WTC11 (cell line): Measurements from ENCODE around the gene BIRC2. TPM values are rescaled to one million over a fixed set of nuclear protein-coding genes. Genes with fewer than 3 reads are reported as not detected.

Experiments
- ATAC-seq: fragments of 200-7000 bp; cut with Tn5 transposase; 2 replicates; pipeline ENCODE4 v1.10.0; 2021; ENCODE audit warnings: mild to moderate bottlenecking, moderate library complexity
- CTCF ChIA-PET: fragments of 300-600 bp; sonication (Branson Sonifier 250); formaldehyde crosslinking; loops from one replicate; lab custom pipeline; 2021; ENCODE audit warnings: antibody characterized with exemption; lab: Charles Lee
- POLR2A ChIA-PET: fragments of 350-600 bp; sonication (Branson Sonifier 250); formaldehyde crosslinking; loops from one replicate; lab custom pipeline; 2021; ENCODE audit warnings: antibody characterized with exemption; lab: Charles Lee
- DNase-seq: peaks from one replicate; pipeline ENCODE4 v3.0.0; 2021; ENCODE audit warnings: low spot score
- H3K27ac Mint-ChIP-seq: 2 replicates; pipeline ENCODE4 v1.8.0; 2021; ENCODE audit warnings: mixed read lengths
- H3K27me3 Mint-ChIP-seq: 2 replicates; pipeline ENCODE4 v1.8.0; 2021; ENCODE audit warnings: low read depth, mild to moderate bottlenecking, moderate library complexity, mixed read lengths
- H3K36me3 Mint-ChIP-seq: 2 replicates; pipeline ENCODE4 v1.8.0; 2021; ENCODE audit warnings: mixed read lengths
- H3K4me1 Mint-ChIP-seq: 2 replicates; pipeline ENCODE4 v1.8.0; 2022; ENCODE audit warnings: mixed read lengths
- H3K4me3 Mint-ChIP-seq: 2 replicates; pipeline ENCODE4 v1.8.0; 2021; ENCODE audit warnings: mild to moderate bottlenecking, moderate library complexity, mixed read lengths
- H3K9me3 Mint-ChIP-seq: 2 replicates; pipeline ENCODE4 v1.8.0; 2021; ENCODE audit warnings: mixed read lengths
- ATF1 ChIP-seq: sonication (generic); formaldehyde crosslinking; IDR thresholded peaks from 2 replicates; pipeline ENCODE4 v1.8.1; 2023; ENCODE audit warnings: mild to moderate bottlenecking, moderate library complexity, missing genetic modification reagents
- MYBL2 ChIP-seq: sonication (generic); formaldehyde crosslinking; IDR thresholded peaks from 2 replicates; pipeline ENCODE4 v1.8.1; 2023; ENCODE audit warnings: mild to moderate bottlenecking, moderate library complexity, missing genetic modification reagents
- ZNF232 ChIP-seq: sonication (generic); formaldehyde crosslinking; IDR thresholded peaks from 2 replicates; pipeline ENCODE4 v1.8.0; 2022; ENCODE audit warnings: mild to moderate bottlenecking, missing genetic modification reagents
- ZNF263 ChIP-seq: sonication (generic); formaldehyde crosslinking; IDR thresholded peaks from 2 replicates; pipeline ENCODE4 v1.8.1; 2022; ENCODE audit warnings: low read depth, mild to moderate bottlenecking, moderate library complexity, missing genetic modification reagents
- ZNF396 ChIP-seq: fragments of 250-450 bp; sonication (Bioruptor Pico); IDR thresholded peaks from 2 replicates; pipeline ENCODE4 v1.8.0; 2021; ENCODE audit warnings: mild to moderate bottlenecking, moderate library complexity, borderline replicate concordance
- total RNA-seq: library from RNA; stranded (reverse); gene quantifications from 3 replicates; pipeline ENCODE4 v1.2.3, GENCODE V29; 2021
- TF ChIP-seq, protein P1 (sequence below): sonication (generic); formaldehyde crosslinking; IDR thresholded peaks from 2 replicates; pipeline ENCODE4 v1.8.0; 2022; ENCODE audit warnings: mild to moderate bottlenecking, missing genetic modification reagents
- TF ChIP-seq, protein P2 (sequence below): fragments of 250-450 bp; sonication (Bioruptor Pico); IDR thresholded peaks from 2 replicates; pipeline ENCODE4 v1.9.0; 2021; ENCODE audit warnings: moderate library complexity, mild to moderate bottlenecking, inconsistent platforms, borderline replicate concordance
- TF ChIP-seq, protein P3 (sequence below): sonication (generic); formaldehyde crosslinking; IDR thresholded peaks from 2 replicates; pipeline ENCODE4 v1.8.0; 2023; ENCODE audit warnings: mild to moderate bottlenecking, missing genetic modification reagents
- TF ChIP-seq, protein P4 (sequence below): sonication (generic); formaldehyde crosslinking; conservative IDR thresholded peaks from 2 replicates; pipeline ENCODE4 v1.8.1; 2022; ENCODE audit warnings: mild to moderate bottlenecking, missing genetic modification reagents
- TF ChIP-seq, protein P5 (sequence below): fragments of 250-450 bp; sonication (Bioruptor Pico); IDR thresholded peaks from 2 replicates; pipeline ENCODE4 v2.1.2; 2022; ENCODE audit warnings: mild to moderate bottlenecking, moderate library complexity
- TF ChIP-seq, protein P6 (sequence below): fragments of 250-450 bp; sonication (Bioruptor Pico); IDR thresholded peaks from 2 replicates; pipeline ENCODE4 v1.9.0; 2021; ENCODE audit warnings: mild to moderate bottlenecking, borderline replicate concordance
- TF ChIP-seq, protein P7 (sequence below): sonication (generic); formaldehyde crosslinking; IDR thresholded peaks from 2 replicates; pipeline ENCODE4 v1.8.1; 2023; ENCODE audit warnings: mild to moderate bottlenecking, missing genetic modification reagents, moderate library complexity
- TF ChIP-seq, protein P8 (sequence below): sonication (generic); formaldehyde crosslinking; IDR thresholded peaks from 2 replicates; pipeline ENCODE4 v1.8.1; 2023; ENCODE audit warnings: mild to moderate bottlenecking, moderate library complexity, missing genetic modification reagents
- TF ChIP-seq, protein P9 (sequence below): fragments of 250-450 bp; sonication (Bioruptor Pico); IDR thresholded peaks from 2 replicates; pipeline ENCODE4 v1.9.0; 2021; ENCODE audit warnings: mild to moderate bottlenecking
- TF ChIP-seq, protein P10 (sequence below): sonication (generic); formaldehyde crosslinking; IDR thresholded peaks from 2 replicates; pipeline ENCODE4 v1.8.1; 2023; ENCODE audit warnings: mild to moderate bottlenecking, missing genetic modification reagents, borderline replicate concordance

BIRC2 gene
- total RNA-seq, 1 experiment from 2014 or later, result 22.3 TPM

DNA sequence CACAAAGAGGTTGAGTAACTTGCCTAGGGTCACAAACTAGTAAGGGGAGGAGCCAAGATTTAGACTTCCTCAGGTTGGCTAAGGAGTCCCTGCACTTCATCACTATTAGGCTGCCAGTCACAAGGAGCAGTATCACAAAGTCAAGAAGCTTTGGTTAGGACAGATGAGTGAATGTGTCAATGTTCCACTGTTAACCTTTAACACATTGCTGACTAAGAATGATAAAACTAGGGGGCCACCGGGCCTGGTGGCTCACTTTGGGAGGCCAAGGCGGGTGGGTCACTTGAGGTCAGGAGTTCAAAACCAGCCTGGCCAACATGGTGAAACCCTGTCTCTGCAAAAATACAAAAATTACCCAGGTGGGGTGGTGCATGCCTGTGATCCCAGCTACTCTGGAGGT, 73.5 kb downstream of the BIRC2 start:
- Mint-ChIP-seq H3K27ac (no peak overlapping the region), H3K36me3 (peaks cover 24% of the 10 kb centered on the region), H3K4me1 (peaks cover 6% of the 10 kb centered on the region), H3K27me3 (no peaks in the 10 kb centered on the region), H3K9me3 (peaks cover 23% of the 10 kb centered on the region), H3K4me3 (no peak overlapping the region)
- DNase-seq, result no peak
- no peak for ATAC-seq
- TF ChIP-seq, protein P1, sequence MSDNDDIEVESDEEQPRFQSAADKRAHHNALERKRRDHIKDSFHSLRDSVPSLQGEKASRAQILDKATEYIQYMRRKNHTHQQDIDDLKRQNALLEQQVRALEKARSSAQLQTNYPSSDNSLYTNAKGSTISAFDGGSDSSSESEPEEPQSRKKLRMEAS, result no peak
- TF ChIP-seq, protein P2, sequence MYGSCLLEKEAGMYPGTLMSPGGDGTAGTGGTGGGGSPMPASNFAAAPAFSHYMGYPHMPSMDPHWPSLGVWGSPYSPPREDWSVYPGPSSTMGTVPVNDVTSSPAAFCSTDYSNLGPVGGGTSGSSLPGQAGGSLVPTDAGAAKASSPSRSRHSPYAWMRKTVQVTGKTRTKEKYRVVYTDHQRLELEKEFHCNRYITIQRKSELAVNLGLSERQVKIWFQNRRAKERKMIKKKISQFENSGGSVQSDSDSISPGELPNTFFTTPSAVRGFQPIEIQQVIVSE (CRISPR knock-in tag), result no peak
- TF ChIP-seq, protein P3, sequence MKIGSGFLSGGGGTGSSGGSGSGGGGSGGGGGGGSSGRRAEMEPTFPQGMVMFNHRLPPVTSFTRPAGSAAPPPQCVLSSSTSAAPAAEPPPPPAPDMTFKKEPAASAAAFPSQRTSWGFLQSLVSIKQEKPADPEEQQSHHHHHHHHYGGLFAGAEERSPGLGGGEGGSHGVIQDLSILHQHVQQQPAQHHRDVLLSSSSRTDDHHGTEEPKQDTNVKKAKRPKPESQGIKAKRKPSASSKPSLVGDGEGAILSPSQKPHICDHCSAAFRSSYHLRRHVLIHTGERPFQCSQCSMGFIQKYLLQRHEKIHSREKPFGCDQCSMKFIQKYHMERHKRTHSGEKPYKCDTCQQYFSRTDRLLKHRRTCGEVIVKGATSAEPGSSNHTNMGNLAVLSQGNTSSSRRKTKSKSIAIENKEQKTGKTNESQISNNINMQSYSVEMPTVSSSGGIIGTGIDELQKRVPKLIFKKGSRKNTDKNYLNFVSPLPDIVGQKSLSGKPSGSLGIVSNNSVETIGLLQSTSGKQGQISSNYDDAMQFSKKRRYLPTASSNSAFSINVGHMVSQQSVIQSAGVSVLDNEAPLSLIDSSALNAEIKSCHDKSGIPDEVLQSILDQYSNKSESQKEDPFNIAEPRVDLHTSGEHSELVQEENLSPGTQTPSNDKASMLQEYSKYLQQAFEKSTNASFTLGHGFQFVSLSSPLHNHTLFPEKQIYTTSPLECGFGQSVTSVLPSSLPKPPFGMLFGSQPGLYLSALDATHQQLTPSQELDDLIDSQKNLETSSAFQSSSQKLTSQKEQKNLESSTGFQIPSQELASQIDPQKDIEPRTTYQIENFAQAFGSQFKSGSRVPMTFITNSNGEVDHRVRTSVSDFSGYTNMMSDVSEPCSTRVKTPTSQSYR (CRISPR knock-in tag), result no peak
- TF ChIP-seq ATF1, result no peak
- TF ChIP-seq, protein P4, sequence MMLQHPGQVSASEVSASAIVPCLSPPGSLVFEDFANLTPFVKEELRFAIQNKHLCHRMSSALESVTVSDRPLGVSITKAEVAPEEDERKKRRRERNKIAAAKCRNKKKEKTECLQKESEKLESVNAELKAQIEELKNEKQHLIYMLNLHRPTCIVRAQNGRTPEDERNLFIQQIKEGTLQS (CRISPR knock-in tag), result no peak
- TF ChIP-seq, protein P5, sequence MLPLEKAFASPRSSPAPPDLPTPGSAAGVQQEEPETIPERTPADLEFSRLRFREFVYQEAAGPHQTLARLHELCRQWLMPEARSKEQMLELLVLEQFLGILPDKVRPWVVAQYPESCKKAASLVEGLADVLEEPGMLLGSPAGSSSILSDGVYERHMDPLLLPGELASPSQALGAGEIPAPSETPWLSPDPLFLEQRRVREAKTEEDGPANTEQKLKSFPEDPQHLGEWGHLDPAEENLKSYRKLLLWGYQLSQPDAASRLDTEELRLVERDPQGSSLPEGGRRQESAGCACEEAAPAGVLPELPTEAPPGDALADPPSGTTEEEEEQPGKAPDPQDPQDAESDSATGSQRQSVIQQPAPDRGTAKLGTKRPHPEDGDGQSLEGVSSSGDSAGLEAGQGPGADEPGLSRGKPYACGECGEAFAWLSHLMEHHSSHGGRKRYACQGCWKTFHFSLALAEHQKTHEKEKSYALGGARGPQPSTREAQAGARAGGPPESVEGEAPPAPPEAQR (CRISPR knock-in tag), result no peak
- TF ChIP-seq ZNF396, result no peak
- TF ChIP-seq, protein P6, sequence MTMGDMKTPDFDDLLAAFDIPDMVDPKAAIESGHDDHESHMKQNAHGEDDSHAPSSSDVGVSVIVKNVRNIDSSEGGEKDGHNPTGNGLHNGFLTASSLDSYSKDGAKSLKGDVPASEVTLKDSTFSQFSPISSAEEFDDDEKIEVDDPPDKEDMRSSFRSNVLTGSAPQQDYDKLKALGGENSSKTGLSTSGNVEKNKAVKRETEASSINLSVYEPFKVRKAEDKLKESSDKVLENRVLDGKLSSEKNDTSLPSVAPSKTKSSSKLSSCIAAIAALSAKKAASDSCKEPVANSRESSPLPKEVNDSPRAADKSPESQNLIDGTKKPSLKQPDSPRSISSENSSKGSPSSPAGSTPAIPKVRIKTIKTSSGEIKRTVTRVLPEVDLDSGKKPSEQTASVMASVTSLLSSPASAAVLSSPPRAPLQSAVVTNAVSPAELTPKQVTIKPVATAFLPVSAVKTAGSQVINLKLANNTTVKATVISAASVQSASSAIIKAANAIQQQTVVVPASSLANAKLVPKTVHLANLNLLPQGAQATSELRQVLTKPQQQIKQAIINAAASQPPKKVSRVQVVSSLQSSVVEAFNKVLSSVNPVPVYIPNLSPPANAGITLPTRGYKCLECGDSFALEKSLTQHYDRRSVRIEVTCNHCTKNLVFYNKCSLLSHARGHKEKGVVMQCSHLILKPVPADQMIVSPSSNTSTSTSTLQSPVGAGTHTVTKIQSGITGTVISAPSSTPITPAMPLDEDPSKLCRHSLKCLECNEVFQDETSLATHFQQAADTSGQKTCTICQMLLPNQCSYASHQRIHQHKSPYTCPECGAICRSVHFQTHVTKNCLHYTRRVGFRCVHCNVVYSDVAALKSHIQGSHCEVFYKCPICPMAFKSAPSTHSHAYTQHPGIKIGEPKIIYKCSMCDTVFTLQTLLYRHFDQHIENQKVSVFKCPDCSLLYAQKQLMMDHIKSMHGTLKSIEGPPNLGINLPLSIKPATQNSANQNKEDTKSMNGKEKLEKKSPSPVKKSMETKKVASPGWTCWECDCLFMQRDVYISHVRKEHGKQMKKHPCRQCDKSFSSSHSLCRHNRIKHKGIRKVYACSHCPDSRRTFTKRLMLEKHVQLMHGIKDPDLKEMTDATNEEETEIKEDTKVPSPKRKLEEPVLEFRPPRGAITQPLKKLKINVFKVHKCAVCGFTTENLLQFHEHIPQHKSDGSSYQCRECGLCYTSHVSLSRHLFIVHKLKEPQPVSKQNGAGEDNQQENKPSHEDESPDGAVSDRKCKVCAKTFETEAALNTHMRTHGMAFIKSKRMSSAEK (CRISPR knock-in tag), result no peak
- no peak for TF ChIP-seq ZNF263
- TF ChIP-seq, protein P7, sequence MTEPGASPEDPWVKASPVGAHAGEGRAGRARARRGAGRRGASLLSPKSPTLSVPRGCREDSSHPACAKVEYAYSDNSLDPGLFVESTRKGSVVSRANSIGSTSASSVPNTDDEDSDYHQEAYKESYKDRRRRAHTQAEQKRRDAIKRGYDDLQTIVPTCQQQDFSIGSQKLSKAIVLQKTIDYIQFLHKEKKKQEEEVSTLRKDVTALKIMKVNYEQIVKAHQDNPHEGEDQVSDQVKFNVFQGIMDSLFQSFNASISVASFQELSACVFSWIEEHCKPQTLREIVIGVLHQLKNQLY (CRISPR knock-in tag), result no peak
- no peak for TF ChIP-seq ZNF232
- TF ChIP-seq, protein P8, sequence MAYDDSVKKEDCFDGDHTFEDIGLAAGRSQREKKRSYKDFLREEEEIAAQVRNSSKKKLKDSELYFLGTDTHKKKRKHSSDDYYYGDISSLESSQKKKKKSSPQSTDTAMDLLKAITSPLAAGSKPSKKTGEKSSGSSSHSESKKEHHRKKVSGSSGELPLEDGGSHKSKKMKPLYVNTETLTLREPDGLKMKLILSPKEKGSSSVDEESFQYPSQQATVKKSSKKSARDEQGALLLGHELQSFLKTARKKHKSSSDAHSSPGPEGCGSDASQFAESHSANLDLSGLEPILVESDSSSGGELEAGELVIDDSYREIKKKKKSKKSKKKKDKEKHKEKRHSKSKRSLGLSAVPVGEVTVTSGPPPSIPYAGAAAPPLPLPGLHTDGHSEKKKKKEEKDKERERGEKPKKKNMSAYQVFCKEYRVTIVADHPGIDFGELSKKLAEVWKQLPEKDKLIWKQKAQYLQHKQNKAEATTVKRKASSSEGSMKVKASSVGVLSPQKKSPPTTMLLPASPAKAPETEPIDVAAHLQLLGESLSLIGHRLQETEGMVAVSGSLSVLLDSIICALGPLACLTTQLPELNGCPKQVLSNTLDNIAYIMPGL, result no peak
- TF ChIP-seq, protein P9, sequence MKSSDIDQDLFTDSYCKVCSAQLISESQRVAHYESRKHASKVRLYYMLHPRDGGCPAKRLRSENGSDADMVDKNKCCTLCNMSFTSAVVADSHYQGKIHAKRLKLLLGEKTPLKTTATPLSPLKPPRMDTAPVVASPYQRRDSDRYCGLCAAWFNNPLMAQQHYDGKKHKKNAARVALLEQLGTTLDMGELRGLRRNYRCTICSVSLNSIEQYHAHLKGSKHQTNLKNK (CRISPR knock-in tag), result no peak
- TF ChIP-seq MYBL2, result no peak
- TF ChIP-seq, protein P10, sequence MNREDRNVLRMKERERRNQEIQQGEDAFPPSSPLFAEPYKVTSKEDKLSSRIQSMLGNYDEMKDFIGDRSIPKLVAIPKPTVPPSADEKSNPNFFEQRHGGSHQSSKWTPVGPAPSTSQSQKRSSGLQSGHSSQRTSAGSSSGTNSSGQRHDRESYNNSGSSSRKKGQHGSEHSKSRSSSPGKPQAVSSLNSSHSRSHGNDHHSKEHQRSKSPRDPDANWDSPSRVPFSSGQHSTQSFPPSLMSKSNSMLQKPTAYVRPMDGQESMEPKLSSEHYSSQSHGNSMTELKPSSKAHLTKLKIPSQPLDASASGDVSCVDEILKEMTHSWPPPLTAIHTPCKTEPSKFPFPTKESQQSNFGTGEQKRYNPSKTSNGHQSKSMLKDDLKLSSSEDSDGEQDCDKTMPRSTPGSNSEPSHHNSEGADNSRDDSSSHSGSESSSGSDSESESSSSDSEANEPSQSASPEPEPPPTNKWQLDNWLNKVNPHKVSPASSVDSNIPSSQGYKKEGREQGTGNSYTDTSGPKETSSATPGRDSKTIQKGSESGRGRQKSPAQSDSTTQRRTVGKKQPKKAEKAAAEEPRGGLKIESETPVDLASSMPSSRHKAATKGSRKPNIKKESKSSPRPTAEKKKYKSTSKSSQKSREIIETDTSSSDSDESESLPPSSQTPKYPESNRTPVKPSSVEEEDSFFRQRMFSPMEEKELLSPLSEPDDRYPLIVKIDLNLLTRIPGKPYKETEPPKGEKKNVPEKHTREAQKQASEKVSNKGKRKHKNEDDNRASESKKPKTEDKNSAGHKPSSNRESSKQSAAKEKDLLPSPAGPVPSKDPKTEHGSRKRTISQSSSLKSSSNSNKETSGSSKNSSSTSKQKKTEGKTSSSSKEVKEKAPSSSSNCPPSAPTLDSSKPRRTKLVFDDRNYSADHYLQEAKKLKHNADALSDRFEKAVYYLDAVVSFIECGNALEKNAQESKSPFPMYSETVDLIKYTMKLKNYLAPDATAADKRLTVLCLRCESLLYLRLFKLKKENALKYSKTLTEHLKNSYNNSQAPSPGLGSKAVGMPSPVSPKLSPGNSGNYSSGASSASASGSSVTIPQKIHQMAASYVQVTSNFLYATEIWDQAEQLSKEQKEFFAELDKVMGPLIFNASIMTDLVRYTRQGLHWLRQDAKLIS, result no peak
- ChIA-PET POLR2A (no interaction called here), CTCF (interaction anchor here (0.5 to 1.3 kb wide), 2 partner anchors 30 to 157 kb away, joined by 3 to 4 read pairs; no protein-coding TSS in a partner anchor)
